GM21515 (cell line): ENCODE data around the gene RBBP6.
A peak's percentile ranks its signal among the peaks of the same experiment; 100 is the strongest.
"Not testable (repeated sequence)": the region's sequence is repeated elsewhere in the genome, so short reads cannot be mapped to it uniquely, and the experiment has no call there.

Experiments
- ATAC-seq: cut with Tn5 transposase; IDR thresholded peaks from one replicate; pipeline ENCODE4 v1.9.1; 2021; ENCODE audit not compliant: unreplicated experiment

Gene RBBP6, protein sequence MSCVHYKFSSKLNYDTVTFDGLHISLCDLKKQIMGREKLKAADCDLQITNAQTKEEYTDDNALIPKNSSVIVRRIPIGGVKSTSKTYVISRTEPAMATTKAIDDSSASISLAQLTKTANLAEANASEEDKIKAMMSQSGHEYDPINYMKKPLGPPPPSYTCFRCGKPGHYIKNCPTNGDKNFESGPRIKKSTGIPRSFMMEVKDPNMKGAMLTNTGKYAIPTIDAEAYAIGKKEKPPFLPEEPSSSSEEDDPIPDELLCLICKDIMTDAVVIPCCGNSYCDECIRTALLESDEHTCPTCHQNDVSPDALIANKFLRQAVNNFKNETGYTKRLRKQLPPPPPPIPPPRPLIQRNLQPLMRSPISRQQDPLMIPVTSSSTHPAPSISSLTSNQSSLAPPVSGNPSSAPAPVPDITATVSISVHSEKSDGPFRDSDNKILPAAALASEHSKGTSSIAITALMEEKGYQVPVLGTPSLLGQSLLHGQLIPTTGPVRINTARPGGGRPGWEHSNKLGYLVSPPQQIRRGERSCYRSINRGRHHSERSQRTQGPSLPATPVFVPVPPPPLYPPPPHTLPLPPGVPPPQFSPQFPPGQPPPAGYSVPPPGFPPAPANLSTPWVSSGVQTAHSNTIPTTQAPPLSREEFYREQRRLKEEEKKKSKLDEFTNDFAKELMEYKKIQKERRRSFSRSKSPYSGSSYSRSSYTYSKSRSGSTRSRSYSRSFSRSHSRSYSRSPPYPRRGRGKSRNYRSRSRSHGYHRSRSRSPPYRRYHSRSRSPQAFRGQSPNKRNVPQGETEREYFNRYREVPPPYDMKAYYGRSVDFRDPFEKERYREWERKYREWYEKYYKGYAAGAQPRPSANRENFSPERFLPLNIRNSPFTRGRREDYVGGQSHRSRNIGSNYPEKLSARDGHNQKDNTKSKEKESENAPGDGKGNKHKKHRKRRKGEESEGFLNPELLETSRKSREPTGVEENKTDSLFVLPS (N-terminal part only)

GRCh38 chr16:24539295-24539849, at the start of gene RBBP6:
Gene RBBP6 (plus strand): TSS chr16:24539566. CDS start chr16:24540627, 1,061 bp downstream.
- ATAC-seq, result peak; percentile 80

- ATAC-seq, result no peak
Measured at GRCh38 chr16:24490866-24491265, 48.5 kb upstream of the RBBP6 start.

GRCh38 chr16:24491731-24492130, 47.6 kb upstream of the RBBP6 start:
- no peak for ATAC-seq

DNA sequence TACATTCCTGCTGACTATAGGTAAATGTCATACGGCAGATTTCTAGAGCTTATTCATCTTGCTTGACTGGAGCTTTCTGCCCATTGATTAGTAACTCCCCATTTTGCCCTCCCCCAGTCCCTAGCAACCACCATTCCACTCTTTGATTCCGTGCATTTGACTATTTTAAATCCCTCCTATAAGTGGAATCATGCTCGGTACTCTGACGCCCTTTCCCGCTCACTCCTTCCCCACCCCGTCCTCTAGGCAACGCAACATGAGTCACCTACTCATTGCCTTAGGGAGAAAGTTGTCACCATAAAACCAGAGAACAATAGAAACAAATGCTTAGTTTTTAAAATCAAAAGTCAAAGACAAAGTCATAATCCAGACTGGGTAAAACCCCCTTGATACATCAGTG, 45.5 kb upstream of the RBBP6 start:
- ATAC-seq, result no peak

- not testable (repeated sequence) for ATAC-seq
Measured at GRCh38 chr16:24495207-24495606, 44.2 kb upstream of the RBBP6 start.

GRCh38 chr16:24497440-24497839, 41.9 kb upstream of the RBBP6 start:
- ATAC-seq, result no peak

DNA sequence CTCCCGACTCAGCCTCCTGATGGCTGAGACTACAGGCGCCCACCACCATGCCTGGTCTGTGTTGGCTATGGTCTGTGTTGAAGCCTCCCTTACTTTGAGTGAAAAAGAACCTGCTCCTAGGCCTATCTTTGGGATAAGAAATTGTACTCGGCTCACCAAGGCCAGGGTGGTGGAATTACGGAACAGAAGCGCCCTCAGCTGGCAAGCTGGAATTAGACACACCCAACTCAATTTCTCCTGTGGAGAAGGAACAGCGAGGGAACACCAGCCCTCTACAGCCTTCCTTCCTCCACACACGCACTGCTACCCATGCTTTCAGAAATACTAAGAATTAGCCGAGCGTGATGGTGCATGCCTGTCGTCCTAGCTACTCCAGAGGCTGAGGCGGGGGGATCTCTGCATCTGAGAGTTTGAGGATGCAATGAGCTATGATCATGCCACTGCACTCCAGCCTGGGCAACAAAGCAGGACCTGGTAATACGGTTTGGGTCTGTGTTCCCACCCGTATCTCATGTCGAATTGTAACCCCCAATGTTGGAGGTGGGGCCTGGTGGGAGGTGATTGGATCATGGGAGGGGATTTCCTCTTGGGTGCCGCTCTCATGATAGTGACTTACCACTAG, 40.1 kb upstream of the RBBP6 start:
- no peak for ATAC-seq

DNA sequence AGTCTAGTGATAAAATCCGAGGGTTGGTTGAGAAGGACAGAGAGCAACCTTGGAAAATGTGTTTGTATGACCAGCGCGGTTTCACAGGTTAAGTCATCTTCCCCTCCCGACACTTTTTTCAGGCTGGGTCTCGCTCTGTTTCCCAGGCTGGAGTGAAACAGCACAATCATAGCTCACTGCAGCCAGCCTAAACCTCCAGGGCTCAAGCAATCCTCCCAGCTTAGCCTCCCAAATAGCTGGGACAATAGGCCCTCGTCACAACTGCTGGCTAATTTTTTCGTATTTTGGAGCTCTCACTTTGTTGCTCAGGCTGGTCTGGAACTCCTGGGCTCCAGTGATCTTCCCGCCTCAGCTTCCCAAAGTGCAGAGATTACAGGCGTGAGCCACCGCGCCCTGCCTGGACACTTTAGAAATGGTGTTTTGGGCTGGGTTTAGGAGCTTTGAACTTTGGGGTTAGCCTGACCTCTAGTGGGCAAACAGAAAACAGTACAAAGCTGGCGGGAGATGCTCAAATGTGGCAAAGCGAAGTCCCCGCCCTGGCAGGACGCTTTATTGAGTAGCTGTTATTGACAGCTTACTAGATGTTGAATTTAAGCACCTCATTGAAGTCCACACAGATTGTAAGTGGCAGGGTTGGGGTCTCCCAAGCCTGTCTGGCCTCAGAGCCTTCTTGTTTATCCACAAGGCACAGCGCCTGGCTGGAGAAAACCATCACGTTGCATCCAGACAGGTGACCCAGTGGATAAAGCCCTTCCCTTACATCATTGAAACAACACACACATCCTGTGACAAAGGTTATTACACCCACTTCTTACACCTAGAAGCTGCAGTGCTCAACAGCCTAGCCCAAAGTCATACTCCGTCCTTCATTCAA, 34.7 kb upstream of the RBBP6 start:
- ATAC-seq, result no peak

GRCh38 chr16:24505959-24506358, 33.4 kb upstream of the RBBP6 start:
- ATAC-seq, result no peak

GRCh38 chr16:24507959-24508480, 31.3 kb upstream of the RBBP6 start:
- no peak for ATAC-seq

DNA sequence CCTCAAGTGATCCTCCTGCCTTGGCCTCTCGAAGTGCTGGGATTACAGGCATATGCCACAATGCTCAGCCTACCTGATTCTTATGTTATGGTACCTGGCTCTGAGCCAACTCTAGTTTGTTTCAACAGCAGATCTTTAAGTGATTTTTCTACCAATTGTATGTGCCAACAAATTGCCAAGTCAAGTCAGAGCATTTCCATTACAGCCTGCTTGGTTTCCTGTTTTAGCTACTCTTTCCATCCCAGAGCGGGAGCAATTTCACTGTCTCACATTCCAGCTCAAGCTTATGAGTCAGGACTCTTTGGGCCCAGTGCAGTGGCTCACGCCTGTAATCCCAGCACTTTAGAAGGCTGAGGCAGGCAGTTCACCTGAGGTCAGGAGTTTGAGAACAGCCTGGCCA, 30.8 kb upstream of the RBBP6 start:
- no peak for ATAC-seq

- ATAC-seq, result no peak
Measured at GRCh38 chr16:24509536-24509935, 29.8 kb upstream of the RBBP6 start.

DNA sequence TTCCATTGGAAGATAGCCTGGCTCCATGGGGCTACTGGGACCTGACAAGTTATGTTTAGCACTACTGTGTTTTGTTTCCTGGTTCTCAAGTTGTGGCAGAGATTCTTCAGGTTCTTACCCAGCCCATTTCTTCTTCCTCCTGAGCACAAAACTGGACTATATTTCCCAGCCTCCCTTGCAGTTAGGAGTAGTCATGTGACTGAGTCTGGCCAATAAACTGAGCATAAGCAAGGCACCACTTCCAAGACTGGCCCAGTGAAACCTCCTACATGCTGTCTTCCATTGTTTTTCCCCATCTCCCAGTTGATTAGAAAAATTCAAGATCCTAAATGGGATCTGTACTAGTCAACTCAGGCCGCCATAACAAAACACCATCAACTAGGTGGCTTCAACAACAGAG, 28.2 kb upstream of the RBBP6 start:
- ATAC-seq, result no peak

DNA sequence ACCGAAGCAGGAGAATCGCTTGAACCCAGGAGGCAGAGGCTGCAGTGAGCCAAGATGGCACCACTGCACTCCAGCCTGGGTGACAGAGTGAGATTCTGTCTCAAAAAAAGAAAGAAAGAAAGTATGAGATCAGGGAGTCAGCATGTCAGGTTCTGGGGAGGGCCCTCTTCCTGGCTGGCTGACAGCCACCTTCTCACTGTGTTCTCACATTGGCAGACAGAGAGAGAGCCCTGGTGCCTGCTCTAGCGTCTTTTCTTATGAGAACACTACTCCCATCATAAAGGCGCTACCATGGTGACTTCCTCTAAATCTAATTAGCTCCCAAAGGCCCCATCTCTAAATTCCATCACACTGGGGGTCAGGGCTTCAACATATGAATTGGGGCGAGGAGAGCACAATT, 27.6 kb upstream of the RBBP6 start:
- ATAC-seq, result no peak

GRCh38 chr16:24514096-24514495, 25.3 kb upstream of the RBBP6 start:
- no peak for ATAC-seq

GRCh38 chr16:24515186-24515585, 24.2 kb upstream of the RBBP6 start:
- ATAC-seq, result no peak

DNA sequence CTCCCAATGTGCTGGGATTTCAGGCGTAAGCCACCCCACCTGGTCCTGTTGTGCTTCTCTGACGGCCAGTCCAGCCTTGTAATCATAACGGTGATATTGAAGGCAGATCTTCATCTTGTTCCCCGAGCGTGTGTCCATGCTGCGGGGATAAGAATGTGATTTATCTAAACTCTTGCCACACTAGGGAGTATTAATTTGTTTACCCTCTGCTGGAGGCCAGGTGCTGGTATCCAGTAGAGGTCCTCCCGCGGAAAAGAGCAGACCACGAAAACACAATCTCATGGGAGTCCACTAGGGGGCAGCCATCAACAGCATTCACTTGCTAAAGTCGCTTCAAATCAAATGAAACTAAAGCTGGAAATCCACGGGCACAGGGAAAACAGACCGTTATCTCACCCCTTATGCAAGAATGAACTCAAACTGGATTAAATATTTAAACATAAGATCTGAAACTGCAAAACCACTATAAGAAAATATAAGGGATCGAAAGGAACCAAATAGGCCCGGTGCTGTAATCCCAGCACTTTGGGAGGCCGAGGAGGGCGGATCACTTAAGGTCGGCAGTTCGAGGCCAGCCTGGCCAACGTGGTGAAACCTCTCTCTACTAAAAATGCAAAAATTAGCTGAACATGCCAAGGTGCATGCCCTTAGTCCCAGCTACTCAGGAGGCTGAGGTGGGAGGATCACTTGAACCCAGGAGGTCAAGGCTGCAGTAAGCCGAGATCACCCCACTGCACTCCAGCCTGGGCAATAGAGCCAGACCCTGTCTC, 22.3 kb upstream of the RBBP6 start:
- peak; percentile 48 for ATAC-seq

- ATAC-seq, result no peak
Measured at GRCh38 chr16:24518498-24518897, 20.9 kb upstream of the RBBP6 start.

GRCh38 chr16:24520983-24521382, 18.4 kb upstream of the RBBP6 start:
- no peak for ATAC-seq
